SU-DHL-6 (cell line): ENCODE measurements around the gene CHST4.

Experiments used
- CTCF ChIP-seq: fragments of 200-600 bp; sonication (generic); IDR thresholded peaks from one replicate; pipeline ENCODE4 v1.5.1; 2017; ENCODE audit warnings: antibody characterized with exemption, mild to moderate bottlenecking, low read length, moderate library complexity; ENCODE audit not compliant: insufficient read depth, poor library complexity, severe bottlenecking
- EZH2phosphoT487 ChIP-seq: fragments of 200-600 bp; sonication (generic), shearing (Covaris generic); conservative IDR thresholded peaks from 2 replicates; pipeline ENCODE4 v1.6.1; 2018; ENCODE audit warnings: mild to moderate bottlenecking, antibody characterized with exemption, low read length, moderate library complexity, mixed read lengths

- no peak for TF ChIP-seq CTCF
- TF ChIP-seq EZH2phosphoT487: no peak
Observed at GRCh38 chr16:71565812-71566700, 39.8 kb downstream of the CHST4 start.
